GM12874 (cell line): ENCODE measurements around the gene STOX2.

ENCODE experiments used
- TF ChIP-seq, protein P1 (sequence below): IDR thresholded peaks from 2 replicates; pipeline ENCODE4 v1.5.1; 2011; ENCODE audit warnings: low read depth, mild to moderate bottlenecking, control low read depth, low read length, moderate library complexity; ENCODE audit not compliant: insufficient read depth

Gene STOX2

DNA sequence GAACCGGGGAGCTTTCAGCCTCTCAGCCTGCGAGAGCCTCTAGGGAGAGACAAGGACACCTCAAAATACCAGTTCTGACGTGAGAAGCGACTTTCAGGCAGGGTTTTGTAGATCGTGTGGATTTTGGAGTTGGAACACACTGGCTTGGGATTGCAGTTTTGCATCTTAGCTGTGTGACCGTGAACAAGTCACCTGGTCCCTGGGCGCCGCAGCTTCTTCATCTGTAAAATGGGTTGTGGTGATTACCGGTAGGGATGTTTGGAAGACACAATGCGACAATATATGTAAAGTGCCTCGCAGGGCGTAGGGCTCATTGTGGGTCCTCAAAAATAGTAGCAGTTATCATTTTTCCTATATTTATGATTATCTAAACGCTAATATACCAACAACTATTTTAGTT lies 43.7 kb upstream of the STOX2 start:
- TF ChIP-seq, protein P1, sequence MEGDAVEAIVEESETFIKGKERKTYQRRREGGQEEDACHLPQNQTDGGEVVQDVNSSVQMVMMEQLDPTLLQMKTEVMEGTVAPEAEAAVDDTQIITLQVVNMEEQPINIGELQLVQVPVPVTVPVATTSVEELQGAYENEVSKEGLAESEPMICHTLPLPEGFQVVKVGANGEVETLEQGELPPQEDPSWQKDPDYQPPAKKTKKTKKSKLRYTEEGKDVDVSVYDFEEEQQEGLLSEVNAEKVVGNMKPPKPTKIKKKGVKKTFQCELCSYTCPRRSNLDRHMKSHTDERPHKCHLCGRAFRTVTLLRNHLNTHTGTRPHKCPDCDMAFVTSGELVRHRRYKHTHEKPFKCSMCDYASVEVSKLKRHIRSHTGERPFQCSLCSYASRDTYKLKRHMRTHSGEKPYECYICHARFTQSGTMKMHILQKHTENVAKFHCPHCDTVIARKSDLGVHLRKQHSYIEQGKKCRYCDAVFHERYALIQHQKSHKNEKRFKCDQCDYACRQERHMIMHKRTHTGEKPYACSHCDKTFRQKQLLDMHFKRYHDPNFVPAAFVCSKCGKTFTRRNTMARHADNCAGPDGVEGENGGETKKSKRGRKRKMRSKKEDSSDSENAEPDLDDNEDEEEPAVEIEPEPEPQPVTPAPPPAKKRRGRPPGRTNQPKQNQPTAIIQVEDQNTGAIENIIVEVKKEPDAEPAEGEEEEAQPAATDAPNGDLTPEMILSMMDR: no peak

DNA sequence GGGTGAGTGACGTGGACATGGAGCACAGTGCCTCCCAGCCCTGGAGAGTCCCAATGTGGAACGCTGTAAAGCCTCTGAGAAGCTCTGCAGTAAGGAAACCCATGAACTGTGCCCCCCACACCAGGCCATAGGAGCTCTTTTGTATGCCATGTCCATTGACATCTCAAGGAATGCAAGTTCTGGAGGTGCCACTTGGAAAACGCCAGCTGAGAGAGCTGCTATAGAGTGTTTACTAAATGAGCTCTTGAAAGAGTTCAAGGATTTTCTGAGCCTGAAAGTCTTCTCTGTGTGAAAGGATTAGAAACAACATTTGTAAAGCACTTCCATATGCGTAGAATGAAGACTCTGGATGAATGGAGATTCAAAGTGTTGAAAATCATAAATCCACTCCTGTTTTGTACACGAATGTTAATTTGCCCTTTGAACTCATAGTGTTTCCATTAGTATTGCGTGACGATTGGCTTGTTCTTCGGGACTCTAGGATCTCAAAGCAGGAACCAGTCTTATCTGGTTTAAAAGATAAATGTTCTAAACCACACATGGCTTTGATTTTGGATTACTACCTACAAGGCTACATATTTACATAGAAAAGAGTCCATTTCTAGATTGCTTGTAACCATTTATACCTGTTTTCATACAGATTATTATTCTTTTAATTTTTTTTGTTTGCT lies 41.8 kb upstream of the STOX2 start:
- TF ChIP-seq, protein P1: no peak

- TF ChIP-seq, protein P1: no peak
Measured at GRCh38 chr4:183867247-183867646, 37.9 kb upstream of the STOX2 start.

GRCh38 chr4:183870997-183871396 lies 34.1 kb upstream of the STOX2 start:
- TF ChIP-seq, protein P1: no peak

DNA sequence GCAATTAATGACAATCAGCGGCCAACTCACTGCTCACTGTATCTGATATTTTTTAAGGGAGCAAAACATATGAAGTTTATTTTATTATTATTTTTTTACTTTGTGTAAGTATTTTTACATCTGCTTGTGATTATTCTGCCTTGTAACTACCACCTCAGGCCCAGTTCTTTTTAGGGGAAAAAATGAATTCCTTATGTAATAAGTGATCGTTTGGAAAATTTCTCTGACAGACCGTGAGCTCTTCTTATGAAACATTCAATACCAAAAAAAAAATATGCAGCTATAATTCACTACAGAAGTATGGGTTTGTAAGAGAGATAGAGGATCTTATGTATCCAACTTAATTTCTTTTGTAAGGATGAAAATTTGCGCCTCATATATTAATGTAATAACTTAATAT lies 33.5 kb upstream of the STOX2 start:
- TF ChIP-seq, protein P1: no peak

GRCh38 chr4:183872531-183872930 lies 32.6 kb upstream of the STOX2 start:
- TF ChIP-seq, protein P1: no peak

DNA sequence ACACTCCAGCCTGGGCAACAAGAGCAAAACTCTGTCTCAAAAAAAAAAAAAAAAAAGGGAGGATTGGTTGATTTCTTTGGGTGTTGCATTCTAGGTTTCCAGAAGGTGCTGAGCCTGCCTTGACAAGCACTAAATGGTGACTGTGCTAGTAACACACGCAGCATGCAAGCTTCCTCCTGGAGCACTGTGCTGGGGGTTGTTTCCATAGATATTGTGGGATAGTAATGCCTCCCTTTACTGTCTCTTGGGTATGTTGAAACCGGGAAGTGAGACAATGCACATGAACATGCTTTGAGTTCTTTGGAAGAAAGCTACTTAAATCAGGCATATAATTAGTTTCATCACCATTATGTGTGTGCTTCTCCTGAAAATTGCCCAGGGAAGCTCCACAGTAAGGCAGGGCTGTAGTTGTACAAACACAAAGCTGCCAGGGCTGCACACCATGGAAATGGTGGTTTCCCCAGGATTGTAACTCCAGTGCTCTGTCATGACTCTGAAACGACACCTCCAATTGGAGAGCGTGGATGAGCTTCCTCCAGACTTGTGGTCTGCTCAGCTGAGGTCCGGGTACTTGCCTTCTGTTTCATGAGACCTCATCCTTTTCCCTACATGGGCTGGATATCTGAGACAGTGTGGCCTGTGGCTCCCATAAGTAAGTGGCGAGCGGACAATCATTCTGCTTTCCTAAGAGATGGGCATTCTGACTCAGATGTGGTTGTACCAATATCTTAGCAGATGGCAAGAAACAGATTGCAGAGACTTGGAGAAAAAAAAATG lies 31.5 kb upstream of the STOX2 start:
- TF ChIP-seq, protein P1: no peak
